HL-60 (cell line): ENCODE measurements around the gene CENPVL1.
"Not testable (repeated sequence)": the region's sequence is repeated elsewhere in the genome, so short reads cannot be mapped to it uniquely, and the experiment has no call there.

Experiments used
- CTCF ChIP-seq: IDR thresholded peaks from one replicate; pipeline ENCODE4 v1.5.1; 2011; ENCODE audit warnings: low read length, control low read depth, inconsistent platforms; ENCODE audit not compliant: insufficient read depth
- TF ChIP-seq, protein P1 (sequence below): IDR thresholded peaks from 2 replicates; pipeline ENCODE4 v1.6.1; 2012; ENCODE audit warnings: low read depth; ENCODE audit not compliant: insufficient replicate concordance

DNA sequence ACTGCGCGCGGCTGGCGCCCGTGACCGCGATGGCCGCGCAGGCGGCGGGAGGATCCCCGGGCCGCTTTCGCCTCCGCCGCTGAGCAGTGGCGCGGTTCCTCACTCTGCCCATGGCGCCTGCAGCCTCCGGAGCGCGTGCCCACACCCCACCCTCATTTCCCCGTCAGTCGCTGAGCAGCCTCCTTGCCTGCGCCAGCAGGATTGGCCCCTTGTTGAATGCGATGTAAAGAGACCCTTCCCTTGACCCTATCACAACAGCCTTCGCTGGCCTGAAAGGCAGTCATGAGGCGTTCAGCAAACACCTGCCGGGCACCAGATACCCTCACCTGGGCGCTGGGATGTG is 27.6 kb upstream of the CENPVL1 start, which contains the start of gene CENPVL2:
- TF ChIP-seq CTCF = not testable (repeated sequence)
- TF ChIP-seq, protein P1, sequence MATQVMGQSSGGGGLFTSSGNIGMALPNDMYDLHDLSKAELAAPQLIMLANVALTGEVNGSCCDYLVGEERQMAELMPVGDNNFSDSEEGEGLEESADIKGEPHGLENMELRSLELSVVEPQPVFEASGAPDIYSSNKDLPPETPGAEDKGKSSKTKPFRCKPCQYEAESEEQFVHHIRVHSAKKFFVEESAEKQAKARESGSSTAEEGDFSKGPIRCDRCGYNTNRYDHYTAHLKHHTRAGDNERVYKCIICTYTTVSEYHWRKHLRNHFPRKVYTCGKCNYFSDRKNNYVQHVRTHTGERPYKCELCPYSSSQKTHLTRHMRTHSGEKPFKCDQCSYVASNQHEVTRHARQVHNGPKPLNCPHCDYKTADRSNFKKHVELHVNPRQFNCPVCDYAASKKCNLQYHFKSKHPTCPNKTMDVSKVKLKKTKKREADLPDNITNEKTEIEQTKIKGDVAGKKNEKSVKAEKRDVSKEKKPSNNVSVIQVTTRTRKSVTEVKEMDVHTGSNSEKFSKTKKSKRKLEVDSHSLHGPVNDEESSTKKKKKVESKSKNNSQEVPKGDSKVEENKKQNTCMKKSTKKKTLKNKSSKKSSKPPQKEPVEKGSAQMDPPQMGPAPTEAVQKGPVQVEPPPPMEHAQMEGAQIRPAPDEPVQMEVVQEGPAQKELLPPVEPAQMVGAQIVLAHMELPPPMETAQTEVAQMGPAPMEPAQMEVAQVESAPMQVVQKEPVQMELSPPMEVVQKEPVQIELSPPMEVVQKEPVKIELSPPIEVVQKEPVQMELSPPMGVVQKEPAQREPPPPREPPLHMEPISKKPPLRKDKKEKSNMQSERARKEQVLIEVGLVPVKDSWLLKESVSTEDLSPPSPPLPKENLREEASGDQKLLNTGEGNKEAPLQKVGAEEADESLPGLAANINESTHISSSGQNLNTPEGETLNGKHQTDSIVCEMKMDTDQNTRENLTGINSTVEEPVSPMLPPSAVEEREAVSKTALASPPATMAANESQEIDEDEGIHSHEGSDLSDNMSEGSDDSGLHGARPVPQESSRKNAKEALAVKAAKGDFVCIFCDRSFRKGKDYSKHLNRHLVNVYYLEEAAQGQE = not testable (repeated sequence)
